OCI-LY3 (cell line): ENCODE results near the gene KDM6A.

Experiments
- H2AFZ ChIP-seq: fragments of 200-600, 300-600 bp; shearing (Covaris generic); 2 replicates; pipeline ENCODE4 v1.6.0; 2014; ENCODE audit warnings: antibody characterized with exemption, low read depth, low read length
- H3K27ac ChIP-seq: fragments of 200-600, 300-600 bp; sonication (generic); 2 replicates; pipeline ENCODE4 v1.5.1; 2014; ENCODE audit warnings: mild to moderate bottlenecking, low read length, moderate library complexity, mixed read lengths
- H3K27me3 ChIP-seq: fragments of 200-600, 300-600 bp; sonication (generic); 2 replicates; pipeline ENCODE4 v1.6.1; 2014; ENCODE audit warnings: low read depth, low read length, mixed read lengths
- H3K36me3 ChIP-seq: fragments of 200-600, 300-600 bp; sonication (generic); replicated peaks from 2 replicates; pipeline ENCODE3; 2014; ENCODE audit warnings: low read depth, low read length, mixed read lengths
- H3K4me1 ChIP-seq: fragments of 300-600, 200-600 bp; sonication (generic); 2 replicates; pipeline ENCODE4 v1.6.1; 2014; ENCODE audit warnings: low read length, mixed read lengths
- H3K4me2 ChIP-seq: fragments of 200-600, 300-600 bp; sonication (generic); 2 replicates; pipeline ENCODE4 v1.6.1; 2014; ENCODE audit warnings: low read length, mixed read lengths
- H3K4me3 ChIP-seq: fragments of 300-600, 200-600 bp; sonication (generic); 2 replicates; pipeline ENCODE4 v1.5.1; 2014; ENCODE audit warnings: antibody characterized with exemption, mild to moderate bottlenecking, low read length, moderate library complexity
- H3K79me2 ChIP-seq: fragments of 300-600, 200-600 bp; shearing (Covaris generic); 2 replicates; pipeline ENCODE4 v1.6.1; 2014; ENCODE audit warnings: mild to moderate bottlenecking, low read length, mixed read lengths
- H3K9ac ChIP-seq: fragments of 300-600, 200-600 bp; shearing (Covaris generic); 2 replicates; pipeline ENCODE4 v1.6.0; 2014; ENCODE audit warnings: mild to moderate bottlenecking, low read length, moderate library complexity
- H3K9me3 ChIP-seq: fragments of 200-600, 300-600 bp; shearing (Covaris generic); 2 replicates; pipeline ENCODE4 v1.6.1; 2014; ENCODE audit warnings: low read length, mixed read lengths; ENCODE audit not compliant: insufficient read depth
- H4K20me1 ChIP-seq: fragments of 200-600, 300-600 bp; sonication (generic); 2 replicates; pipeline ENCODE4 v1.6.1; 2016; ENCODE audit warnings: low read length, mixed read lengths; ENCODE audit not compliant: insufficient read depth
- EZH2phosphoT487 ChIP-seq: fragments of 200-600 bp; shearing (Covaris generic); IDR thresholded peaks from 2 replicates; pipeline ENCODE4 v1.6.1; 2018; ENCODE audit warnings: antibody characterized with exemption, mixed run types, low read depth
- TF ChIP-seq, protein P1 (sequence below): fragments of 200-600, 300-600 bp; sonication (generic); IDR thresholded peaks from 2 replicates; pipeline ENCODE4 v1.5.1; 2014; ENCODE audit warnings: antibody characterized with exemption, low read length, low read depth

The KDM6A gene

DNA sequence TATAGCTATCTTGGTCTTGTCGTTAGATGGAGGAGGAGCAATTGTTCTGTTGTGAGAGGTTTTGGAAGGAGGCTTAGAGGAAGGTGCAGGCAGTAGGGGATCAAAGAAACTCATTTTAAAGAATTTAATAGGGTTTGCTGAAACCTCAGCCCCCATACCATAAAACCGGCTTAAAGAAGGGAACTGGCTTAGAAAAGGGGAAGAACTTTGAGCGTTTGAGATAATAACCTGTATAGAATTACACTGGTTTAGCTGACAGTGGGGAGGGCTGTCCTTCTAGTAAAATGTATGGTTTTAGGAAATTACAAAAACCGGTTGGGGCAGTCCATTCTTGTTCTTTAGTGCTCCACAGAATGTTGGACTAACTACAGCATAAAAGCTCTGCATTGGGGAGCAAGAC is 128.1 kb downstream of the KDM6A start:
- H3K4me1 ChIP-seq = peaks cover 15% of the 10 kb centered on the region
- H4K20me1 ChIP-seq = peaks cover 14% of the 10 kb centered on the region
- peaks cover 3% of the 10 kb centered on the region; the same call in 1 of the 2 replicates for H3K79me2 ChIP-seq
- H3K9ac ChIP-seq = no peak overlapping the region
- H2AFZ ChIP-seq = no peak overlapping the region
- TF ChIP-seq EZH2phosphoT487 = no peak
- TF ChIP-seq, protein P1, sequence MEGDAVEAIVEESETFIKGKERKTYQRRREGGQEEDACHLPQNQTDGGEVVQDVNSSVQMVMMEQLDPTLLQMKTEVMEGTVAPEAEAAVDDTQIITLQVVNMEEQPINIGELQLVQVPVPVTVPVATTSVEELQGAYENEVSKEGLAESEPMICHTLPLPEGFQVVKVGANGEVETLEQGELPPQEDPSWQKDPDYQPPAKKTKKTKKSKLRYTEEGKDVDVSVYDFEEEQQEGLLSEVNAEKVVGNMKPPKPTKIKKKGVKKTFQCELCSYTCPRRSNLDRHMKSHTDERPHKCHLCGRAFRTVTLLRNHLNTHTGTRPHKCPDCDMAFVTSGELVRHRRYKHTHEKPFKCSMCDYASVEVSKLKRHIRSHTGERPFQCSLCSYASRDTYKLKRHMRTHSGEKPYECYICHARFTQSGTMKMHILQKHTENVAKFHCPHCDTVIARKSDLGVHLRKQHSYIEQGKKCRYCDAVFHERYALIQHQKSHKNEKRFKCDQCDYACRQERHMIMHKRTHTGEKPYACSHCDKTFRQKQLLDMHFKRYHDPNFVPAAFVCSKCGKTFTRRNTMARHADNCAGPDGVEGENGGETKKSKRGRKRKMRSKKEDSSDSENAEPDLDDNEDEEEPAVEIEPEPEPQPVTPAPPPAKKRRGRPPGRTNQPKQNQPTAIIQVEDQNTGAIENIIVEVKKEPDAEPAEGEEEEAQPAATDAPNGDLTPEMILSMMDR = no peak
- H3K27me3 ChIP-seq = no peaks in the 10 kb centered on the region
- H3K9me3 ChIP-seq = no peaks in the 10 kb centered on the region
- H3K36me3 ChIP-seq = no peaks in the 10 kb centered on the region
- no peak overlapping the region for H3K27ac ChIP-seq
- no peak overlapping the region for H3K4me2 ChIP-seq
- no peak overlapping the region for H3K4me3 ChIP-seq

- peaks cover 7% of the 10 kb centered on the region for H3K79me2 ChIP-seq
- peaks cover 14% of the 10 kb centered on the region for H3K4me1 ChIP-seq
- H4K20me1 ChIP-seq = peaks cover 13% of the 10 kb centered on the region
- H3K9ac ChIP-seq = no peak overlapping the region
- H3K27ac ChIP-seq = no peak overlapping the region
- no peak overlapping the region for H3K4me2 ChIP-seq
- H2AFZ ChIP-seq = no peak overlapping the region
- TF ChIP-seq, protein P1 = no peak
- TF ChIP-seq EZH2phosphoT487 = no peak
- H3K4me3 ChIP-seq = no peak overlapping the region
- no peaks in the 10 kb centered on the region for H3K27me3 ChIP-seq
- H3K9me3 ChIP-seq = no peaks in the 10 kb centered on the region
- no peaks in the 10 kb centered on the region for H3K36me3 ChIP-seq
These were observed 130.1 kb downstream of the KDM6A start for GRCh38 chrX:45003085-45003484.

DNA sequence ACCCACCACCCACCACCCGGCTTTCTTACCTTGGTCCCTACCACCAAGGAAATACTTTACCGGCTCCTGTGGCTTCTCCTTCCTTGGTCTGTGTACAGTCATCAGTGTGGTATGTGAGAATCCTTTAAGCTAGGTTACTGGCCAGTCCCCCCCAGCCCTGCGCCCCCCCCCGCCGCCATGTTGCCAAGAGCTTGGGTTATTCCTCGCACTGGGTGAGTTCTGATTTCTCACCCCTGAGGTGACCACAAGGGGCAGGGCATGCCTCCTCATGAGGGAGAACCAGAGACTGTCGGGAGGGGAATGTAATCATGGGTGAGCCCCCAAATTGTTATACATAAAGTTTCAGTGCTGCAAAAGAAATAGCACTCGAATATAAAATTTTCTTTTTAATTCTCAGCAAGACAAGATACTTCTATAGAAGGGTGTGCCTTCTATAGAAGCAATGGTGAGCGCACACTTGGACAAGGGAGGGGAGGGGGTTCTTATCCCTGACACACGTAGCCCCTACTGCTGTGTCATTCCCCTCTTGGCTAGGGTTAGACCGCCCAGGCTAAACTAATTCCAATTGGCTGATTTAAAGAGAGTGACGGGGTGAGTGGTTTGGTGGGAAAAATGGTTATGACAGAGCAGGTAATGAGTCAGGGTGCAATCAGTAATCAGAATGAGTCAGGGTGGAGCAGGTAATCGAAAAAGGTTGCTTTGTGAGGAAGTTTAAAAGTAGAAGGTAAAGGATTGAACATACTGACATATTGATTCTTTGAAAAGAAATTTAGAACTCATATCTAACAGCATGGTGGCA is 133.2 kb downstream of the KDM6A start:
- H2AFZ ChIP-seq = no peak overlapping the region
- no peaks in the 10 kb centered on the region for H3K27me3 ChIP-seq
- no peak overlapping the region for H3K27ac ChIP-seq
- no peaks in the 10 kb centered on the region for H3K9me3 ChIP-seq
- H3K79me2 ChIP-seq = peaks cover 7% of the 10 kb centered on the region
- no peaks in the 10 kb centered on the region for H3K36me3 ChIP-seq
- TF ChIP-seq EZH2phosphoT487 = no peak
- TF ChIP-seq, protein P1 = no peak
- no peak overlapping the region for H3K4me2 ChIP-seq
- H4K20me1 ChIP-seq = peaks cover 11% of the 10 kb centered on the region
- no peak overlapping the region for H3K9ac ChIP-seq
- H3K4me1 ChIP-seq = peaks cover 12% of the 10 kb centered on the region
- no peak overlapping the region for H3K4me3 ChIP-seq

GRCh38 chrX:45007598-45007997 is 134.6 kb downstream of the KDM6A start:
- peak overlapping the region; percentile 40 for H3K27ac ChIP-seq
- H3K4me3 ChIP-seq = 0 out of 2 replicates have a peak overlapping the region, but pooled peaks have one; percentile 27
- no peak overlapping the region for H3K9ac ChIP-seq
- H3K9me3 ChIP-seq = no peaks in the 10 kb centered on the region
- peak overlapping the region; percentile 61 for H3K4me2 ChIP-seq
- no peak overlapping the region for H2AFZ ChIP-seq
- no peaks in the 10 kb centered on the region for H3K27me3 ChIP-seq
- H4K20me1 ChIP-seq = peaks cover 11% of the 10 kb centered on the region
- TF ChIP-seq, protein P1 = no peak
- no peak for TF ChIP-seq EZH2phosphoT487
- H3K36me3 ChIP-seq = no peaks in the 10 kb centered on the region
- peaks cover 12% of the 10 kb centered on the region for H3K4me1 ChIP-seq
- H3K79me2 ChIP-seq = peaks cover 10% of the 10 kb centered on the region
